ENCODE results near the gene FAM120C. TPM values are rescaled to one million over a fixed set of nuclear protein-coding genes. Genes with fewer than 3 reads are reported as not detected.

The FAM120C gene
- total and polyA plus RNA-seq, 5 donors from 2014 or later, result 3.3 to 12.7 (median 5.7) TPM

Other genes starting within 250 kb of the FAM120C start
- 65.8 TPM for gene PHF8, start 138.8 kb downstream of the FAM120C start, total RNA-seq
- 10 to 100 TPM; 17.2 to 21.5 (median 19.0) TPM for gene PHF8, start 138.8 kb downstream of the FAM120C start, polyA plus RNA-seq
- gene WNK3, start 174.8 kb upstream of the FAM120C start, total RNA-seq, result not detected
- gene WNK3, start 174.8 kb upstream of the FAM120C start, polyA plus RNA-seq, result under 1 TPM in 1 of 4 donors, not detected in 3; 0.06 TPM